Stimulated activated CD8-positive, alpha-beta memory T cell treated with anti-CD3 and anti-CD28 coated beads, Interleukin-7, amount 100 ng/mL, for 4 hours (primary cell): ENCODE data around the gene BEST1.
A peak's percentile ranks its signal among the peaks of the same experiment; 100 is the strongest.

ENCODE experiments used
- DNase-seq, 2 donors: peaks; one replicate each; pipeline ENCODE4 v3.0.0-alpha.2; 2020; ENCODE audit warnings: low read depth in 2 of 2

Gene BEST1

DNA sequence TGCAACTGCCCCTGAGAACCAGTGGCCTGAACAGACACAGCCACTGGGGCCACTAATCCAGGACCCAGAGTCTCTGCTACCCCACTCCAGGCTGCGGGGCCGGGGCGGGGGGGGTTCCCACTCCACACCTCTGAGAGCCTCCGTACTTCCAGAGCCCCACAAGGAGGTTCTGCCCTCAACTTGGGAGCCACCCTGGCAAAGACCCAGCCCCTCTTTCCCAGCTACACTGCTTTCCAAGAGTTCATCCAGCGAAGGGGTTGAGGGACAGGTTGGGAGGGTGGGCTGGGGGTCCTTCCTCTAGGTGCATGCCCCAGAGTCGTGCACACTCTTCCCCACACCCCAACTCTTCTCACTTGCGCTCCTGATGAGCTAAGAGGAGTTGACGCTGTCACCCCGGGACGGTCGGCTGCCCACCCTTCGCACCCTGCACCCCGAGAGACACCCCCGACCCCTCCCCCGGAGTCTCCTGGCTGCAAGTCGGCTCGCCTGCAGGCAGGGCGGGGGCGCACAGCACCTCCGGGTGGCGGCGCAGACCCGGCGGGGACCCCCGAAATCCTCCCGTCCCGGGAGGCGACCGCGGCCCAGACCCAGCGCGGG, 33.3 kb upstream of the BEST1 start:
- DNase-seq, result no peak

DNA sequence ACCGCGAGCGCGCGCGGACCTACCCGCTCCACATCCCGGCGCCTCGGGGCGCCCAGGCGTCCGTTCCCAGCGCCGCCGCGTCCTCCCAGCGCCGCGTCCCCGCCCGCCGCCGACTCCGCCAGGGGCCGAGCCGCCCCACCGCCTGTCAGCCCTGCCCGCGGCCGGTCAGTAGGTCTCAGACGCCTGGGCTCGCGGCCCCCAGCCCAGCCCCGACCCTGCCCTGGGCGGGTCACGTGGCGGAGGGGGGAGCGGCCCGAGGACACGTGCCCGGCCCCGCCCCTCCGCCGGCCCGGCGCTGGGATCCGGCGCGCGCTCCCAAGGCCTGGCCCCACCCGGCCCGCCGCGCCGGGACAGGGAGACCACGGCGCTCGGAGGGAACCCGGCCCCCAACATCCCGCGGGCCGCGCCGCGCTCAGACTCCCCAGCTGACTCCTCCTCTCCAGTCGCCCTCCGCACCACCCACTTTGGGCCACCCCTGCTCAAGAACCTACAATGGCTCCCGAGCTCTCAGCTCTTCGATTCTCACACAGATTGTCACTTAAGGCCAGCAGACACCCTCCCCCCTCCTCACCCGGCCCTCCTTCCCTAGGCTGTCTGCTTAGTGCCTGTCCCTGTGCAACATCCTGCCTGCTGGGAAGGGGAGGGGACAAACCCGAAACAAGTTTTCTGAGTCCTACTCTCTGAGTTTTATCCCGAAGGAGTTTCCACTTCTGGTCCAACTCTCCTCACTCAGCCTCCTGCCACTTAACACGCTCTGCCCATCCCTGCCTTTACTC, 32.6 kb upstream of the BEST1 start, which contains the start of gene RAB3IL1:
TSS of gene RAB3IL1 (minus strand) at position 233 of the 776 bp plus-strand sequence. CDS start at position 34, 199 bp downstream.
- DNase-seq, result no peak

DNA sequence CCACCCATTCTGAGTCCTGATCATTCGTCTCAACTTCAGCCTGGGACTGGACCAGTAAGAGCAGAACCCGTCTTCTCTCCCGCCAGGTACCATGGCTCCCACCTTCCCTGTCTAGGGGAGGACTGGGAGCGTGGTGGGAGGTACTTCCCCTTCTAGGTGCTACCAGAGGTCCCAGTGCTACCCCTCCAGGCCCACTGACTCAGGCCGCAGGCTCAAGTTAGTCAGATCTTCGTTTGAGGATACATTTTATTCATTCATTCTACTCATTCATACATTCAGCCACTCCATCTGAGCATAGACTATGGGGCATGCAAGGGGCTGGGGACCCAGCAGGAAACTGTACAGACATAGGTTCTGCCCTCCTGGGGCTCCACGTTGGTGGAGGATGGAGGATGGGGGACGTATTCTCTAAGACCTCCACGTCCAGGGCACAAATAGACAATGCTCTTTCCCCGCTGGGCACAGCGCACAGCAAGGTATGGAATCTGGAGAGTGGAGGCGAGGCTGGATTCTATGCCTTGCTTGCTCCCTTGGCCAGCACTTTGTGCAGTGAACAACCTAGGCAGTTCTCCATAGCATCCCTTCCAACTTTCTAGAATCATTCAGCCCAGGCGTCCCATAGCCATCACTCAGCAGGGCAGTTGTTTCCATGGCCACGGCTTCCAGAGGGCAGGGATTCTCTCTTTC, 31.8 kb upstream of the BEST1 start:
- DNase-seq, result no peak

DNA sequence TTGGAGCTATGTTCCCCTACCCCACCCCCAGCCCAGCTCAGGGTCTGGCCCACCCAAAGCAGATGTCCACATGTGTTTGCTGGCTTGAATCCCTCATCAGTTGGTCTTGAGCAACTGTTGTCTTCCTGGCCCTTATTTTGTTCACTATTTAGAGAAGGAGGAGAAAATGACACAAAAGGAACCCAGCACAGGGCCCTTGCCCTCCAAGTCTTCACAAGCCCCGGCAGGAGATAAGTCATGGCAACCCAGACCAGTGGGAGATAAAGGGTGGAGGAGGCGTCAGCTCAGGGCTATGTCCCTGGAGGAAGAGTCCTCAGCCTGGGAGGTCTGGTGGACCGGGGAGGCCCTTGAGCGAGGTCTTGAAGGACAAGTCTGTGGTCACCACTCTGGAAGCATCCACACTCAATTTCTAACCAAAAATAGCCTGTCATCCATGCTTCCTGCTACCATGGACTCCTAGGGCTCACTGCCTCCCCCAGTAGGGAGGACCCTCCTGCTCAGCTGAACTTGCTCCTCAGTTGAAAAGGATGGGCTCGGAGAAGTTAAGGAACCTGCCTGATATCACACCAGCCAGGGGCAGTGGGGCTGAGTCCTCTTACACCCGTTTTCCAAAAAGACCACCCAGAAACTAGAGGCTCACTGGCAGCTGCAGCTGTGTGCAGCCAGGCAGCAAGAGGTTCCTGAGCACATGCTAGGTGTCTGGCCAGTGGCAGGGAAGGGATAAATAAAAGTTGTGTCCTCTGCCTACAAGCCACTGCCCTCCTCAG, 31.0 kb upstream of the BEST1 start:
- no peak for DNase-seq

GRCh38 chr11:61919705-61920631, 30.2 kb upstream of the BEST1 start:
- no peak for DNase-seq

DNA sequence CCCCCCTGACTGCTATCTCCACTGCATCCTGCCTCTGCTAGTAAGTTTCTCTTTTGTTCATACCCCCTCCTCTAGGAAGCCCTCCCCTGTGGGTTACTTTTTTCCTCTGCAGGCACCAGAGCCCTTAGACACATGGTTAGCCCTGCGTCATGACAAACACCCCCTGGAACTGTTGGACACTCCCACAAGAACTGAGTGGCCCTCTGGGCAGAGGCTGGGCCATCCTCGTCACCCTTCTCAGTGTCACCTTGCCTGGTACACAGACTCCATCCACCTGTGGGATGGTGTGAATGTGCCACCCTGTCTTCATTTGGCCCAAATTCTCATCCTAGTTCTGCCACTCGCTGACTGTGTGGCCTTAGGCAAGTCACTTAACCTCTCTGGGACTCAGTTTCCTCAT, 28.7 kb upstream of the BEST1 start:
- DNase-seq, result no peak

GRCh38 chr11:61922539-61922938, 27.6 kb upstream of the BEST1 start:
- DNase-seq, result no peak

GRCh38 chr11:61923166-61924063, 26.7 kb upstream of the BEST1 start:
- DNase-seq, result no peak

DNA sequence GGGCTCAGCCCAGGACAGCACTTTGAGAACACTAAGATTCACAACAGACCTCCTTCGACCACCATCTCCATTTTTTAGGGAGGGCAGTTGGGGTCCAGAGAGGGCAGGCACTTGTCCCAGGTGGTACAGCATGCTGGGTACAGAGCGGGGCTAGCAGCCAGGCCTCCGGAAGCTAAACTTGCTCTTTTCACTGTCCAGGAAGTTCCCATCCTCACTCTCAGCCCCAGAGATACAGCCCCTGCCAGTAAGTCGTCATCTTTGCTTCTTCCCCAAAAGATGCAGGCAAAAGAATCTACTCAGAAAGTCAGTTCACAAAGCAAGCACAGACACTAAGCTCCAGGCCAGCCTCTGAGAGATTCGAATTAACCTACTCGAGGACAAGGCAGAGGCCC, 26.1 kb upstream of the BEST1 start:
- DNase-seq, result no peak

- no peak for DNase-seq
Observed at GRCh38 chr11:61925736-61926135, 24.4 kb upstream of the BEST1 start.

GRCh38 chr11:61926235-61926634, 23.9 kb upstream of the BEST1 start:
- no peak for DNase-seq

- no peak for DNase-seq
Observed at GRCh38 chr11:61927501-61927900, 22.6 kb upstream of the BEST1 start.

- no peak for DNase-seq
Observed at GRCh38 chr11:61928606-61929005, 21.5 kb upstream of the BEST1 start.

DNA sequence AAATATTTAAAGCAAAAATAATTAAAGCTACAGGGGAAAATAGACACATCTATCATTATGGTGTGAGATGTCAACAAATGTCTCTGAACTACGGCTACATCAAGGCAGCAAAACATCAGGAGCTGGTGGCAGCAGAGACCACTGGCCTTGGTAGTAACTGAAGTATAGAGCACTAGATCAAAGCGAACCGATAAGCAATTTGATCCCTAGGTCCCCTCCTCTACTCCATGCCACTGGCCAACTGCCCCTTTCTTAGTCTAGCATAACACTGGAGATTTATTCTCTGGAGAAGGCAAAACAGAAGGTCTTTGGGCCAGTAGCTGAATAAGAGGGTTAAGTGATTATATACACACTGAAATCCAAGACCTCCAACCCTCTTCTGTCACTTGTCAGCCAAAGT, 19.2 kb upstream of the BEST1 start:
- no peak for DNase-seq

- DNase-seq, result no peak
Observed at GRCh38 chr11:61935861-61936260, 14.3 kb upstream of the BEST1 start.

DNA sequence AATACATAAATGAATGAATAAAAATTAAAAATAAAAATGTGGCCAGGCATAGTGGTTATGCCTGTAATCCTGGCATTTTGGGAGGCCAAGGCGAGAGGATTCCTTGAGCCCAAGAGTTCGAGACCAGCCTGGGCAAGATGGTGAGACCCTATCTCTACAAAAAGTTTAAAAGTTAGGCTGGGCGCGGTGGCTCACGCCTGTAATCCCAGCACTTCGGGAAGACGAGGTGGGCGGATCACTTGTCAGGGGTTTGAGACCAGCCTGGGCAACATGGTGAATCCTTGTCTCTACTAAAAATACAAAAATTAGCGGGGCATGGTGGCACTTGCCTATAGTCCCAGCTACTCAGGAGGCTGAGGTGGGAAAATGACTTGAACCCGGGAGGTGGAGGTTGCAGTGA, 9.7 kb upstream of the BEST1 start:
- DNase-seq, result no peak

DNA sequence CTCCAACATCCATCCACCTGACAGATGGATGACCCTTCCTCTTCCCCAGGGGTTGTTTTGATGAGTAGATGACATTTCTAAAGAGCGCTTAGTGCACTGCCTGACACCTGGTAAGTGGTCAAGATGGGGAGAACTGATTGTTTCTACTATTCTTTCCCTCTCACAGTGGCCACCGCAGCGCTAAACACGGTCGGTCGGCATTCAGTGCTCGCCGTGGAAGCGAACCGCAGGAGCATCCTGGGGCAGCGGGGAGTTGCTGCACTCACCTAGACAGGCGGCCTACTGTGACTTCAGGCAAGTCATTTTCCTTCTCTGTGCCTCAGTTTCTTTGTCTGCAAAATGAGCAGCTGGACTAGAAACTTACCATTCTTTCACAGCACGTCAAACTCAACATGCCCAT, 5.0 kb upstream of the BEST1 start:
- DNase-seq, result no peak

- no peak for DNase-seq
Observed at GRCh38 chr11:61946894-61947293, 3.3 kb upstream of the BEST1 start.

- DNase-seq, result peak in 1 of 2 donors; percentile 39
Observed at GRCh38 chr11:61947486-61948210, 2.5 kb upstream of the BEST1 start.
